Loucy (cell line): Measurements from ENCODE around the gene RMDN2.

Source experiments
- EZH2phosphoT487 ChIP-seq: fragments of 200-600 bp; IDR thresholded peaks from 2 replicates; pipeline ENCODE4 v1.6.1; 2018; ENCODE audit warnings: antibody characterized with exemption, mild to moderate bottlenecking, moderate library complexity, borderline replicate concordance
- TF ChIP-seq, protein P1 (sequence below): fragments of 200-600 bp; sonication (generic); conservative IDR thresholded peaks from 2 replicates; pipeline ENCODE4 v1.5.1; 2014; ENCODE audit warnings: mild to moderate bottlenecking, antibody characterized with exemption, low read length

DNA sequence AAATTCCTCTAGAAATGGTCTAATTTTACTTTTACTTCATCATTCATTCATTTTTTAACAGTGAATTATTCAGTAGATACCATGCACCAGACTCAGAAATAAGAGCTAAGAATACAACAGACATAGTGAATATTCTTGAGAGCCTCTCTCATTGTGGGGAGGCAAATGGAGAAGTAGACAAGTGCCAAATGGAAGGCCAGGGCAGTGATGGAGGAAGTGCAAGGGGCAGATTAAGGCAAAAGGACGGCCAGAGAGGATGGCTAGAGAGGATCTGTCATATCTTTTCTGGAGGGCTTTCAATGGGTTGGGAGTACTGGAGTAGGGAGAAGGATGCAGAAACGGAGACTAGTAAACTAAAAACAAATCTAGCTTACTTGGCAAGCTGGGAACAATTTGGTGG is 19.0 kb upstream of the RMDN2 start:
- TF ChIP-seq, protein P1, sequence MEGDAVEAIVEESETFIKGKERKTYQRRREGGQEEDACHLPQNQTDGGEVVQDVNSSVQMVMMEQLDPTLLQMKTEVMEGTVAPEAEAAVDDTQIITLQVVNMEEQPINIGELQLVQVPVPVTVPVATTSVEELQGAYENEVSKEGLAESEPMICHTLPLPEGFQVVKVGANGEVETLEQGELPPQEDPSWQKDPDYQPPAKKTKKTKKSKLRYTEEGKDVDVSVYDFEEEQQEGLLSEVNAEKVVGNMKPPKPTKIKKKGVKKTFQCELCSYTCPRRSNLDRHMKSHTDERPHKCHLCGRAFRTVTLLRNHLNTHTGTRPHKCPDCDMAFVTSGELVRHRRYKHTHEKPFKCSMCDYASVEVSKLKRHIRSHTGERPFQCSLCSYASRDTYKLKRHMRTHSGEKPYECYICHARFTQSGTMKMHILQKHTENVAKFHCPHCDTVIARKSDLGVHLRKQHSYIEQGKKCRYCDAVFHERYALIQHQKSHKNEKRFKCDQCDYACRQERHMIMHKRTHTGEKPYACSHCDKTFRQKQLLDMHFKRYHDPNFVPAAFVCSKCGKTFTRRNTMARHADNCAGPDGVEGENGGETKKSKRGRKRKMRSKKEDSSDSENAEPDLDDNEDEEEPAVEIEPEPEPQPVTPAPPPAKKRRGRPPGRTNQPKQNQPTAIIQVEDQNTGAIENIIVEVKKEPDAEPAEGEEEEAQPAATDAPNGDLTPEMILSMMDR, result no peak
- TF ChIP-seq EZH2phosphoT487, result no peak
